PFSK-1 (cell line): ENCODE data around the gene PPP1R13L.

Source experiments
- FOXP2 ChIP-seq: optimal IDR thresholded peaks from 2 replicates; pipeline ENCODE3; 2011; ENCODE audit warnings: borderline replicate concordance, control low read depth, inconsistent platforms; ENCODE audit not compliant: insufficient read depth; ENCODE audit errors: extremely low read length, extremely low read depth
- POLR2AphosphoS5 ChIP-seq: IDR thresholded peaks from 2 replicates; pipeline ENCODE4 v1.6.1; 2012; ENCODE audit warnings: low read depth, mild to moderate bottlenecking, control low read depth, low read length, moderate library complexity
- REST ChIP-seq, 2 experiments: IDR thresholded peaks; 2 replicates each; pipeline versions ENCODE4 v1.6.1 to v1.8.0; 2011 to 2012; ENCODE audit warnings: low read depth in 2 of 2, low read length in 2 of 2, control low read depth in 1 of 2, inconsistent platforms in 1 of 2, mild to moderate bottlenecking in 1 of 2, moderate library complexity in 1 of 2; ENCODE audit not compliant: insufficient read depth in 1 of 2
- SIN3A ChIP-seq: IDR thresholded peaks from 2 replicates; pipeline ENCODE4 v1.6.1; 2012; ENCODE audit warnings: mild to moderate bottlenecking, low read length, moderate library complexity, borderline replicate concordance; ENCODE audit not compliant: insufficient read depth
- TAF1 ChIP-seq: IDR thresholded peaks from 2 replicates; pipeline ENCODE4 v1.6.1; 2012; ENCODE audit warnings: low read length, control low read depth, borderline replicate concordance; ENCODE audit not compliant: insufficient read depth

The PPP1R13L gene

GRCh38 chr19:45440259-45440638 is 35.4 kb upstream of the PPP1R13L start:
- TF ChIP-seq TAF1 = no peak
- no peak for TF ChIP-seq FOXP2
- TF ChIP-seq REST (IDR thresholded peaks at IDR 0.05; ENCODE audit: insufficient read depth in 1 of 2, low read depth in 2 of 2, low read length in 2 of 2) = no peak
- no peak for TF ChIP-seq POLR2AphosphoS5
- TF ChIP-seq SIN3A = no peak

- TF ChIP-seq REST (IDR thresholded peaks at IDR 0.05; ENCODE audit: insufficient read depth in 1 of 2, low read depth in 2 of 2, low read length in 2 of 2) (no peak), FOXP2 (peak; percentile 86), TAF1 (no peak), POLR2AphosphoS5 (no peak)
These were observed 34.8 kb upstream of the PPP1R13L start for GRCh38 chr19:45439569-45440258.

- TF ChIP-seq POLR2AphosphoS5 (no peak), SIN3A (no peak), TAF1 (no peak), FOXP2 (no peak), REST (IDR thresholded peaks at IDR 0.05; ENCODE audit: insufficient read depth in 1 of 2, low read depth in 2 of 2, low read length in 2 of 2) (no peak)
These were observed 34.3 kb upstream of the PPP1R13L start for GRCh38 chr19:45439190-45439568.

GRCh38 chr19:45437328-45437727 is 32.5 kb upstream of the PPP1R13L start:
- no peak for TF ChIP-seq SIN3A
- no peak for TF ChIP-seq POLR2AphosphoS5
- no peak for TF ChIP-seq FOXP2
- TF ChIP-seq TAF1 = no peak
- TF ChIP-seq REST (IDR thresholded peaks at IDR 0.05; ENCODE audit: insufficient read depth in 1 of 2, low read depth in 2 of 2, low read length in 2 of 2) = no peak
